IPS-NIHi7 (cell line): ENCODE measurements around the gene PDZD8.

Experiments
- DNase-seq: peaks from one replicate; pipeline ENCODE4 v3.0.0; 2012; ENCODE audit warnings: mixed read lengths; ENCODE audit errors: extremely low spot score

PDZD8 gene, protein sequence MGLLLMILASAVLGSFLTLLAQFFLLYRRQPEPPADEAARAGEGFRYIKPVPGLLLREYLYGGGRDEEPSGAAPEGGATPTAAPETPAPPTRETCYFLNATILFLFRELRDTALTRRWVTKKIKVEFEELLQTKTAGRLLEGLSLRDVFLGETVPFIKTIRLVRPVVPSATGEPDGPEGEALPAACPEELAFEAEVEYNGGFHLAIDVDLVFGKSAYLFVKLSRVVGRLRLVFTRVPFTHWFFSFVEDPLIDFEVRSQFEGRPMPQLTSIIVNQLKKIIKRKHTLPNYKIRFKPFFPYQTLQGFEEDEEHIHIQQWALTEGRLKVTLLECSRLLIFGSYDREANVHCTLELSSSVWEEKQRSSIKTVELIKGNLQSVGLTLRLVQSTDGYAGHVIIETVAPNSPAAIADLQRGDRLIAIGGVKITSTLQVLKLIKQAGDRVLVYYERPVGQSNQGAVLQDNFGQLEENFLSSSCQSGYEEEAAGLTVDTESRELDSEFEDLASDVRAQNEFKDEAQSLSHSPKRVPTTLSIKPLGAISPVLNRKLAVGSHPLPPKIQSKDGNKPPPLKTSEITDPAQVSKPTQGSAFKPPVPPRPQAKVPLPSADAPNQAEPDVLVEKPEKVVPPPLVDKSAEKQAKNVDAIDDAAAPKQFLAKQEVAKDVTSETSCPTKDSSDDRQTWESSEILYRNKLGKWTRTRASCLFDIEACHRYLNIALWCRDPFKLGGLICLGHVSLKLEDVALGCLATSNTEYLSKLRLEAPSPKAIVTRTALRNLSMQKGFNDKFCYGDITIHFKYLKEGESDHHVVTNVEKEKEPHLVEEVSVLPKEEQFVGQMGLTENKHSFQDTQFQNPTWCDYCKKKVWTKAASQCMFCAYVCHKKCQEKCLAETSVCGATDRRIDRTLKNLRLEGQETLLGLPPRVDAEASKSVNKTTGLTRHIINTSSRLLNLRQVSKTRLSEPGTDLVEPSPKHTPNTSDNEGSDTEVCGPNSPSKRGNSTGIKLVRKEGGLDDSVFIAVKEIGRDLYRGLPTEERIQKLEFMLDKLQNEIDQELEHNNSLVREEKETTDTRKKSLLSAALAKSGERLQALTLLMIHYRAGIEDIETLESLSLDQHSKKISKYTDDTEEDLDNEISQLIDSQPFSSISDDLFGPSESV

DNA sequence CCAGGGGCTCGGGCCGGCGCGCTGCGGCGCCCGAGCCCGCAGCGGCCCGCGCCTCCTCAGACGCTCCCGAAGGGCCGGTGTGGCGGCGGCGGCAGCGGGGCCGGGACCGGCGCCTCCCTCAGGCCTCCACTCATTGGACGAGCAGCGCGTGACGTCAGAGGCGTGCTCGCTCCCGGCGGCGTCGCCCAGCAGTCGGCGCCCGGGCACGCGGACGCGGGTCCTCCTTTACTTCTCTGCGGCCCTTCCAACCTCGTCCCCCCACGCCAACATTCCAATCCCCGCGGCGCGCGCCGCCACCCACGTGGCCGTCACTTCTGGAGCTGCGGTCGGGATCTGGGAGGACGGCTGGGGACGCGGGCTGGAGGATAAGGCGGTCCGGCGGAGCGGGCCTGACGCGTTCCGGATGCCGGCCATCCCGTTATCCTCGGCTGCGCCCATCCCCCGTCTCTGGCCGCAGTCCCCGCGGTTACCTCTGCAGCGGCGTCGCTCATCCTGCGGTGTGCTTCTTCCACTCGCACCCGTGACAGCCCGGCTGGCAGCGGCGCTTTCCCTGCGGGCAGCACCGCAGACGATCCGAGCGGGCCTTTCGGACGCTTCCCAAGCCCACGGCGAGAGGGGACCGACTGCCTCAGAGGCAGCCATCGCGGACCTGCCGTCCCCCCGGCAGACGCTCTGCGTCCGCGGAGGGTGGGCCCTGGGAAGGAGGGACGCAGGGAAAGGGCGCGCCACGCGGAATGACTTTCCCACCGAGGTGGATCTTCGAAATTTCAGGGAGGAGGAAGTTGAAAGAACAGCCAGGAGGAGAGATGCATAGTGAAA is at the start of gene PDZD8:
PDZD8 (minus strand) TSS at position 81 of the 819 bp plus-strand sequence. CDS start 213 bp downstream, outside the sequence.
- DNase-seq = peak; percentile 94

DNA sequence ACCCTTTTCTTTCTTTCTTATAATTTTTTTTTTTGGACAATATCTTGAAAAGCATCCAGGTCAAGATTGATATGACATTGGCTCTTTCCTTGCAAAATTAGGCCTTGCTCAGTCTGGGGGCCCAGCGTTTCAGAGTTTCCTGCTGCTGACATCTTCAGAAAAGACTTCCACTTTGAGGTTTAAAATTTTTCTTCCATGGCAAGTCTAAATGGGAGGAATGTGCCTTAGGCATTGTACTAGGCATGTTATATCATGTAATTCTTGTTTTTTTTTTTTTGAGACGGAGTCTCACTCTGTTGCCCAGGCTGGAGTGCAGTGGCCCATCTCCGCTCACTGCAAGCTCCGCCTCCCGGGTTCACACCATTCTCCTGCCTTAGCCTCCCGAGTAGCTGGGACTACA is 48.9 kb upstream of the PDZD8 start:
- DNase-seq = no peak

DNA sequence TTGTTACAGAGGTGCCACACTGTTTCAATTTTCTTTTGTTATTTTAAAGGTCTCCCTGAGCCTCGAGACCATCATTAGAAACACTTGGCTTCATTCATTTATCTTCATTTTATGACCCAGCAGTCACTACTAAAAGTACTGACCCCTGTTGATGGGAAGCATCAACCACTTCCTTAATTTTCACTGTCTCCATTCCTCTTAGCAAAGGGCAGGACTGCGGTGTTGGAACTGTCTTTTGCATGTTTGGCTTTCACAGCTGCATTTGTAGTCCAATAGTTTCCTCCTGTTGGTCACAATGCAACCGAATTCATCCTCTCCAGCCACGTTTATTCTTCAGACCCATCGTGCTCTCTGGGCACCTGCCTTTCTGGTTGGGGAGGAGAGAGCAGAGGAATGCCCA is 46.7 kb upstream of the PDZD8 start:
- no peak for DNase-seq

DNA sequence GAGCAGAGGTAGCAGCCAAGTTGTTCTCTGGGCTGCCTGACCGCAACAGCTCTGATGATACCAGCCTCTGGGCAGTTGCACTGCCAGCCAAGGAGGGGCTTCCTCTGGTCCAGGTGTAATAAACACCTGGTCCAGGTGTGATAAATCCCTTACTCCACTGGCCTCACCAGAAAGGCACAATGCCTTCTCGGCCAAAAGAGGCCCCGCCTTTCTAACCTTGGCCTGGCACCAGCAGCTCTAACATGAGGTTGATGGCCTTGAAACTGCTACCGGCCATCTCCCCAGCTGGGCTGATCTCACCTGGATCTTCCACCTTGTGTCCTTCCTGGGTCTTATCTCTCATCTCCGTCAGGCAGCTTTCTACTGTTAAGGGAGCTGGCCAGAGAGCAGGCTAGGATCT is 45.5 kb upstream of the PDZD8 start:
- DNase-seq = no peak

DNA sequence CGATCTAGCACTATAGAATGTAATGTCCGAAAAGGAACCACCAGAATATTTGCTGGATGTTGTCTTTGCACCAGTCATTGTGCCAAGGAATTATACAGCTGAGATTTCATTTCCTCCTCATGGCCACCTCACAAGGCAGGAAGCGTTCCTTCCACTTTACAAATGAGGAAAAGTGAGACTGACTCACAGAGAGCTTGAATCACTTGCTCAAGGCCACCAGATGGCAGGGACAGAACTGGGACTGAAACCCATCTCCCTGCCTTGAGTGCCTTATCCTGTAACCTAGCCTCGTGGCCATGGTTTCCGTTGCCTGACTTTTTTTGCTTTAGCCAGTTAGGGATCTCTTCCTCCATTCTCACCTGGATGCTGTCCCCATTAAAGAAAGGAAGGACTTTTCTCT is 44.7 kb upstream of the PDZD8 start:
- no peak for DNase-seq

DNA sequence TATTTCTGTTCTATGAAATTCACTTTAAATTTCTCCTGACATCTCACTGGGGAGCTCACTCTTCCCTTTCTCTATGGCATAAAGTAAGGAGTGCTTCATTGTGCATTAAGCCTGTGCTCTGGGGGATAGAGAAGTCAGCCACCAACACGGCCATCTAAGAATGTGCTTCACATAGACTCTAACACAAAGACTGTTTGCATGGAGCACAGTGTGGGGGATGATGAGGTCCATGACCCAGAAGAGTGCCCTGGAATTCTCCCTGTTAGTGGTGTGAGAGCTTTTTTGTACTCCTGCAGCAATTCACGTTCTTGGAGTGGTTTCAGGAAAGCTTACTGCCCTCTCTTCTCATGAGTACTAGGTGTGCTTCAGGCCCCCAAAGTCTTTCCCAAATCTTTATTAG is 43.9 kb upstream of the PDZD8 start:
- DNase-seq = no peak

DNA sequence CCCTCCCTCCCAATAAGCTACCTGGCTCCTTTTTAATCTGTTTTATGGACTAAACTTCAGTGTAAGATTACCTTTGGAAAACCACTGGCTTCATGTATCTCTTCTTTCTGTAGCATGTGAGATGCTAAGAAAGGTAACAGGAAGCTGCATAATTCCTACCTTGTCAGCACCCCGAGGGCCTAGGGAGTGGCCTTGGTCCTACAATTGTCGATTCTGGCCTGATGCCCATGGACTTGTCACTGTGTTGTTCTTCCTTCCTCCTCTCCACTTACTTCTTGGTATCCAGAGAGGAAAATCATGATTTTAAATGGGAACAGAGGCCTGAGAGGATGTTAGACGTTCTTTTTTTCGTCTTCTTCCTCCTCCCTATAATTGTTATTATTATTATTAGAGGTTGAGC is 42.9 kb upstream of the PDZD8 start:
- no peak for DNase-seq

DNA sequence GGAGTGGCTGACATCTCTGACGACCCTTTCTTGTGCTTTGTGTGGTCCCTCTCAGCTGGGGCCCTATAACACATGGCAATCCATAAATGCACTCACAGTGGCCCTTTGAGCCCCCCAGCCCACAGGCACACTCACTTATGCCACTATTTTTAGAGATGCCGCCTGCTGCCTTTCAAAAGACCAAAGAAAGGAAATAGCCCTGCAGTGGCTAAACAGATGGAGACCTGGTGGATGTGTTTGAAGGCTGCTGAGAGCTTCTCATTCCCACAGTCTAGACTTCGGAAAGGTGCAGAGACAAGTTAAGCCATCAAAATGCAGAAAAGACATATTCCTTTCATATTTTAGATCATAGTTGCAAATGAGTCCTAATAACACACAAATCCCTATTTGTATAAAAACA is 42.0 kb upstream of the PDZD8 start:
- no peak for DNase-seq

DNA sequence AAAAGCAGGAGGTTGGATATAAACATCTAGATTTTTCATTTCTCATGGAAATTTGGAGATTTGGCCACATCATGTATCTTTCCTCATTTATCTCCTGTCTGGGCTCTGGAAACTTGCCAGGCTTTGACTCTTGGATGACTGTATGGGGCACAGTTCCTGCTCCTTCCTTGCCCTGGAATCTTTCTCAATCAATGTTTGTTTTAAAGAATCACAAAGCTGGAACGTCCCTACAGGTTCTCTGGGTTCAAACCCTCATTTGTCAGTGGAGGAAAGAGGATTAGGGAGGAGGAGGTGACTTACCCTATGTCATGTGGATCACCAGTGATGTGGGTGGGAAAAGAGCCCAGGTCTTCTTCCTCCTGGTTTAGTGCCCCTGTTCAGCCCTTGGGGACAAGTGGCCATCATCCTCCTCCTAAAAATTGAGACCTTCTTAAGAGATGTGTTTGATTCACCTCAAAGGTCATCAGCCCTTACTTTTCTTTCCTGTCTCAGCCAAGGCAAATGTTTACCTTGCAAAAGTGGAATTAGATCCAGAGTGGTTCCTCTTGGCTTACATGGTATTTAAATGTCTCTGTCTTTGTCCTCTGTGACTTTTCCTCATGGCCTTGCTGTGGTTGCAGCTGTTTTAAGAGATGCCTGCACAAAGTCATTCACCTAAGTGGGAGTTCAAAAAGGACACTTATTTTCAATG is 38.8 kb upstream of the PDZD8 start:
- no peak for DNase-seq

DNA sequence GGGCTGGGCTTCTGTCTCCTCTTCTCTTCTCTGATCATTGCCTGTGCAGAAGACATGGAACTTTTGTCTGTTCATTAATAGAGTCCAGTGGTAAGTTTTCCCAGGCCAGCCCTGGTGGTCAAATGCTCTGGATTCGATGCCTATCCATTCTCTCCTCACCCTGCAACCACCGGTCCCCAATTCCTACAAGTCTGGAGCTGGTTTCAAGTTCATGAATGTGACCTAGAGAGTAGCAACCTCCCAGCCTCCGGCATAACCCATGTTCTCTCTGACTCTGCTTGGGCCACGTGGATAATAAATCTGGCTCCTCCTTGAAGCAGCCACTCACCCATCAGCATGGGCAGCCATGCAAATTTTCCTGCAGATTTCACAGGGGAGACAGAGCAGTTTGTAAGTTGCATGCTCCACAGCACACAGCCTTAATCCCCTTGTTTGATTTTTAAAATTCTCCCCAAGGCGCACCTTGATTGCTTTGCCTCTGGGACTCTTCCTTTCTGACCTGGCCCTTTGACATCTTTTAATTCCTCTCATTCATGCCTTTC is 37.3 kb upstream of the PDZD8 start:
- DNase-seq = no peak

DNA sequence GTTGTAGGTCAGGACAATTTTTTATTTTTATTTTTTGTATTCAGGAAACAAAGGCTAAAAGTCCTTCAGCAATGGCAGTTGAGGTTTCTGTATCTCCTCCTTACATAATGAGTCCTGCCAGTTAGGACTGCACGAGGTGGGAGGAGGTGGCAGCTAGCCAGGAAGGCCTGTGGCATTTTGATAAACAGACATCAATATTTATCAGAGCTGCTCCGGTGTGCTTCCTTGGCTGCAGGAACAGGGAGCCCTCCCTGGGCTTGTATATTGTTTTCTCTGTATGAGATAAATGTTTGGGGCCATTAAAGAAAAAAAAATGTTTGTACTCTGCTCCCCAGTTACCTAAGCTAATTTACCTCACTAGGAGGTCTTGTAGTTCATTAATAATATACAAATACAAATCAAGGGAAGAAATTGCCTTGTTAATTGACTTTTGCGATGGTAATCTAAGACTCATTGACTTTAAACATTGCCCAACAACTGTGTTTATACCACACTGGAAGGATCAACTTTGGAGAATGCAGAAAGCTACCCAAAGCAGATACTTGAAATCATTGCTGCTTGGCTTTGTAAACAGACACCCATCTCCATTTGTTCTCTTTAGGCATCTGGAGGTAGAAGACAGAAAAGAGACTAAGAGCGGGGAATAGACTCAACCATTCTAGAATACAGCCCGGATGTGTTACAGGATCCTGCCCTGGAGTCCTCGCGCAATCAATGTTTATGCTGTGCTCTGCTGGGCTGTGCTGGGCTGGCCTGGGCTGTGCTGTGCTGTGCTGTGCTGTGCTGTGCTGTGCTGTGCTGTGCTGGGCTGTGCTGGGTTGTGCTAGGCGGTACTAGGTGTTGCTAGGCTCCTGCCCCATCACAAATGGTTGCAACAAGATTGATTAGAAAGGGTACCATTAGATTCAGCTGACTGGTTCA is 36.5 kb upstream of the PDZD8 start:
- no peak for DNase-seq

DNA sequence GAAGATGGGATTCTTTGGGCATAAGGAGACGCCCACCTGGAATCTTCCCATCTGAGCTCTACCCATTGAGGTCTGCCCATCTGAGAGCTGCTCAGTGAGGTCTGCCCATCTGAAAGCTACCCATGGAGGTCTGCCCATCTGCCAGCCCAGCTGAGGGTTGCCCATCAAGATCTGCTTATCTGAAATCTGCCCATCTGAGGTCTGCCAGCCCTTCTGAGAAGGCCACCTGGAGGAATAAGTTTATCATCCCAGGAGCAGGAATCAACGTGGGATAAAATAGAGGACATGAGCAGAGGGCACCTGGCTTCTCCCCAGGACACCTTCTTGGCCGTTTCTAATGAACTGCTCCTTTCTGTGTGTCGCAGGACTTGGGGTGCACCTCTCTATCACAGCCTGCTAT is 35.3 kb upstream of the PDZD8 start:
- no peak for DNase-seq

DNA sequence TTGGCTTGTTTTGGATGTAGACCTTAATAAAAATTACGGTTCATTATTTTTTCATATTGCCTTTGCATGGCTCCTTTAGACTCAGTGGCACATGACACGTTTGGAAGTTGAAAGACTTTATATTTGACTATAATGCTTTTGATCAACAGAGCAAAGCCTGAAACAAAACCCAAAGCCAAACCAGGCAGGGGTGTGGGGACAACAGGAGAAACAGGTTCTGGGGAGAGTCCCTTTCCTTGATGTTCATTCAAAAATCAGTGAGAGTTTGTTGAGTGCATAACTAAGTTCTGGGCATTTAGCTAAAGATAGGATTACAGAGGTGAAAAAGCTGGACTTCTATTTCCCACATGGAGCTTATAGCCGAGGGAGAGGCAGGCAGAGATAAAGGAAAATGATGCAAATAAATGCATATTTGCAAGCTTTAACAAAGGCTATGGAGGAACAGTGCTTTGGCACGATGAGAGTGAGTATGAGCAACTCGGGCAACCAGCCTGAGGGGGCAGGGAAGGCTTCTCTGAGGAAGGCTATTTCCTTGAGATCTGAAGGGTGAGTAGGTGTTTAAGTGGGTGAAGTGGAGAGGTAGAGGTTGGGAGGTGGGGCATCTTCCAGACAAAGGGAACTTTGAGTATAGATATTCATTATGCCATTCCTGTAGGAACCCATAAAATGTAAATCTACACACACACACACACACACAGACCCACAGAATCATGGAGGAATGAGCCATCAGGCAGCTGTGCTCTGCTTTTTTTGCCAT is 34.5 kb upstream of the PDZD8 start:
- no peak for DNase-seq

DNA sequence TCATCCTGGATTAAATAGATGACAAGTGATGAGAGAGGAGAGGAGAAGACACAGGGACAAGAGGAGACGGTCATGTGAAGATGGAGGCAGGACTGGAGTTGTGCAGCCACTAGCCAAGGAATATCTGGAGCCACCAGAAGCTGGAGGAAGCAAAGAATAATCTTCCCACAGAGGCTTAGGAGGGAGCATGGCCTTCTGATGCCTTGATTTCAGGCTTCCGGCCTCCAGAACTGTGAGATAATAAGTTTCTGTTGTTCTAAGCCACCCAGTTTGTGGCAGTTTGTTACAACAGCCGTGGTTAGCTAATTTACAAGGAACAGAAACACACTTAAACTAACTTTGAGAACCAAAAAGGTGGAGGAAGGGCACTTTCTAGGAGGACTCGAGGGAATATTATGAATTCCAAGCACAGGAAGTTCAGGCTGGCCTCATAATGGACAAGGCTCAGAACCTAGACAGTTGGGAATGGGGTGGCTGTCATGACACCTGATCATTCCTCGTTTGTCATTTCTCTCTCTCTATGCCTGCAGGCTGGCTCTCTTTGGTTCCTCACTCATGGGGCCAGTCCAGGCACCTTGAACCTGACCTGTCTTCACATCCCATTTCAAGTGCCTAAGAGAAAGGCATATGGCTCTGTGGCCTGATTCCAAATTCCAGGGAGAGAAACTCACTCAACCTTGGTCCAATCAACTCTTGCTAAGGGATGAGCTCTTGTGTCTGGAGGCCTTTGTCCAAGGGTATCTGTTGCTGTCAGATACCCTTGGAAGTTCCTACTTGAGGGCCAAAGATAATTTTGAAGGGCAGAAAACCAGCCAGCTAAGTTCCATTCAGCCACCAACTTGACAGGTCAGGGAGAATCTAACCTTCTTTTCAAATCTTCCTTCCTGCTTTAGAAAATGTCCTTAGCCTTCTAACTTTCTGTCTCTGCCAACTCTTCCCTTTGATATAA is 33.5 kb upstream of the PDZD8 start:
- DNase-seq = no peak

DNA sequence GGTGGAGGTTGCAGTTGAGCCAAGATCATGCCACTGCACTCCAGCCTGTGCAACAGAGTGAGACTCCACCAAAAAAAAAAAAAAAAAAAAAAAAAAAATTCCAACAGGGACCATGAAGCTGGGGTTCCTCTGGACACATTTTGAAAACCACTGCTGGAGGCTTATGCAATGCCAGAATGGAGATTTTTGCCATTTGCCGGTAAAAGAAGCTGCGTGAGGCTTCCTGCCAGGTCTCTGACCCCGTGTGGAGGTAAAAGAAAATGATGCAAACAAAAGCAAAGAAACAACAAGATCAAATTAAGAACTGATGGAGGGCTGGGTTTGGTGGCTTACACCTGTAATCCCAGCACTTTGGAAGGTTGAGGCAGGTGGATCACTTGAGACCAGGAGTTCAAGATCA is 30.5 kb upstream of the PDZD8 start:
- DNase-seq = no peak

DNA sequence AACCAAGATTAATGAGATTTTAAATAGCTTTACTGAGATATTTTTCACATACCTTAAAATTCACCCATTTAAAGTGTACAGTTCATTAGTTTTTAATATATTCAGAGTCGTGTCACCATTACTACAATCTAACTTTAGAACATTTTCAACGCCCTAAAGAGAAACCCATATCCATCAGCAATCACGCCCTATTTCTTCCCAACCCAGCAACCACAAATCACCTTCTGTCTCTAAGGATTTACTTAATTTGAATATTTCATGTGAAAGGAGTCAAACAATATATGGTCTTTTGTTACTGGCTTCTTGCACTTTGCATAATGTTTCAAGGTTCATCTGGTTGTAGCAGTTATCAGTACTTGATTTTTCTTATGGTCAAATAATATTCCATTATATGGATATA is 25.1 kb upstream of the PDZD8 start:
- DNase-seq = no peak

DNA sequence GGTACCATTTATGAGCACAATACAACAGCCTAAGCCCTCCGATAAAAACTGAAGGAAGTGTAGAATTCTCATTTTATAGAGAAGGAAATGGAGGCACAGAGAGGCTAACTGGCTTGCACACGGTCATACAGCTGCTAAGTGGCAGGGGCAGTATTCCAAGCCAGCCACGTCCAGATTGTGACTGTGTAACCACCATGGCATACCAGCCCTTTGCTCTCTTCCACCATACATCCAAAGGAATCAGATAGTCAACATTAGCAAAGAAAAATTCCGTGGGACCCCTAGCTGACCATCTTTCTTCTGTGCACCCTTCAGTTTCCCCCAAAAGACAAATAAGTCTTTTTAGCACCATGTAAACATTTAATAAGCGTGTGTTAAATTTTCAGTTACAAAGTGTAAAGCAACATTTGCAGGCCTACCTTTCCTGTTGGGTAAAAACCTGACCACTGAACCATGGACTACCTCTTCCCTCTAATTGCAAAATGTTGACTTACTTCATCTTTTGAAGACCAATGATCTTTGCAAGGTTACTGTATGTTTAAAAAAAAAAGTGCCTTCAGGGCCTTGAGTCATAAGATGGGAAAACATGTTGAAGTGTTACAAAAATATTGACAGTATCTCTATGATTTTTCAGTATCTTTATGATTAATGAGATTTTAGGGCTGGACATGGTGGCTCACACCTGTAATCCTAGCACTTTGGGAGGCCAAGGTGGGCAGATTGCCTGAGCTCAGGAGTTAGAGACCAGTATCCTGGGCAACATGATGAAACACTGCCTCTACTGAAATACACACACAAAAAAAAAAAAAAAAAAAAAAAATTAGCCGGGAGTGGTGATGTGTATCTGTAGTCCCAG is 24.3 kb upstream of the PDZD8 start:
- no peak for DNase-seq
